Neural progenitor cell (in vitro differentiated cells): ENCODE data around the gene GNMT.

Source experiments
- EZH2 ChIP-seq: fragments of 200-600 bp; sonication (generic); IDR thresholded peaks from 2 replicates; pipeline ENCODE4 v1.6.1; 2017; ENCODE audit warnings: antibody characterized with exemption, mild to moderate bottlenecking, moderate library complexity
- EZH2phosphoT487 ChIP-seq: fragments of 200-600 bp; sonication (generic); IDR thresholded peaks from 2 replicates; pipeline ENCODE4 v1.6.1; 2017; ENCODE audit warnings: antibody characterized with exemption
- TF ChIP-seq, protein P1 (sequence below): fragments of 200-600 bp; sonication (generic); IDR thresholded peaks from 2 replicates; pipeline ENCODE4 v1.5.1; 2017; ENCODE audit warnings: antibody characterized with exemption, mild to moderate bottlenecking

DNA sequence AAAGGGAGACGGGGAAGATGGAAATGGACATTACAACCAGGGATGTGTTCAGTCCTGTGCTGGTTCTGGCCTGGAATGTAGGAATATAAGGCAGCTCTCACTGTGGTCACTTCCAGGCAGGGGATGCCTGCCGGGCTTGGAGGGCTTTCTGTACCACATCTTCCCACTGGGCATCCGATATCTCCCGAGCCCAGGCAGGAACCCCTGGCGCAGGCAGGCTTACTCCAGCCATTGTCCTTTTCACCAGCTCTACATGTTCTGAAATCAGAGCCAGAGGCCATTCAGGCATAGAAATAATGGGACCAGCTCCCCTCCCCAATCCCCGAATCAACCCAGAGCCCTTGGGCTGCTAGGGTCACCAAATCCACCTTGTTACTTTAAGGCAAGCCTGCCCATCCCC, 51.8 kb downstream of the GNMT start:
- TF ChIP-seq, protein P1, sequence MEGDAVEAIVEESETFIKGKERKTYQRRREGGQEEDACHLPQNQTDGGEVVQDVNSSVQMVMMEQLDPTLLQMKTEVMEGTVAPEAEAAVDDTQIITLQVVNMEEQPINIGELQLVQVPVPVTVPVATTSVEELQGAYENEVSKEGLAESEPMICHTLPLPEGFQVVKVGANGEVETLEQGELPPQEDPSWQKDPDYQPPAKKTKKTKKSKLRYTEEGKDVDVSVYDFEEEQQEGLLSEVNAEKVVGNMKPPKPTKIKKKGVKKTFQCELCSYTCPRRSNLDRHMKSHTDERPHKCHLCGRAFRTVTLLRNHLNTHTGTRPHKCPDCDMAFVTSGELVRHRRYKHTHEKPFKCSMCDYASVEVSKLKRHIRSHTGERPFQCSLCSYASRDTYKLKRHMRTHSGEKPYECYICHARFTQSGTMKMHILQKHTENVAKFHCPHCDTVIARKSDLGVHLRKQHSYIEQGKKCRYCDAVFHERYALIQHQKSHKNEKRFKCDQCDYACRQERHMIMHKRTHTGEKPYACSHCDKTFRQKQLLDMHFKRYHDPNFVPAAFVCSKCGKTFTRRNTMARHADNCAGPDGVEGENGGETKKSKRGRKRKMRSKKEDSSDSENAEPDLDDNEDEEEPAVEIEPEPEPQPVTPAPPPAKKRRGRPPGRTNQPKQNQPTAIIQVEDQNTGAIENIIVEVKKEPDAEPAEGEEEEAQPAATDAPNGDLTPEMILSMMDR = no peak
- no peak for TF ChIP-seq EZH2
- no peak for TF ChIP-seq EZH2phosphoT487
